Bronchial epithelial cell (primary cell): ENCODE results near the gene CCDC88C. TPM values are rescaled to one million over a fixed set of nuclear protein-coding genes. Genes with fewer than 3 reads are reported as not detected.
"Not testable (repeated sequence)": the region's sequence is repeated elsewhere in the genome, so short reads cannot be mapped to it uniquely, and the experiment has no call there.

Experiments
- DNase-seq: peaks from one replicate; pipeline ENCODE4 v3.0.0-alpha.2; 2010; ENCODE audit warnings: low read depth
- FAIRE-seq: peaks from 2 replicates; lab custom pipeline; 2011; peaks lifted over from hg19 to GRCh38; lab: Jason Lieb, UNC
- H3K27me3 ChIP-seq: 2 replicates; pipeline ENCODE4 v1.5.1; 2011; ENCODE audit warnings: low read length; ENCODE audit not compliant: control insufficient read depth, insufficient read depth
- H3K36me3 ChIP-seq: 2 replicates; pipeline ENCODE4 v1.5.1; 2011; ENCODE audit warnings: low read length; ENCODE audit not compliant: control insufficient read depth, insufficient read depth
- H3K4me3 ChIP-seq: 2 replicates; pipeline ENCODE4 v1.5.1; 2011; ENCODE audit warnings: mild to moderate bottlenecking, low read depth, low read length, control low read depth
- CTCF ChIP-seq: IDR thresholded peaks from 2 replicates; pipeline ENCODE4 v1.5.1; 2011; ENCODE audit warnings: mild to moderate bottlenecking, moderate library complexity, low read length, control low read depth, inconsistent platforms; ENCODE audit not compliant: insufficient read depth, severe bottlenecking
- total RNA-seq: library from RNA; depleted of rRNA; stranded (reverse); fragments of >200 nt; gene quantifications from 2 replicates; pipeline ENCODE4 v1.2.1, GENCODE V29; 2014

Gene CCDC88C
- total RNA-seq, 1 donor from 2014 or later = 21.3 TPM

- FAIRE-seq = no peak
- Histone ChIP-seq H3K27me3 (no peaks in the 10 kb centered on the region), H3K4me3 (no peak overlapping the region), H3K36me3 (no peaks in the 10 kb centered on the region)
- DNase-seq = no peak
- TF ChIP-seq CTCF = no peak
These were observed 21.2 kb upstream of the CCDC88C start for GRCh38 chr14:91438845-91439244.

GRCh38 chr14:91436266-91436665, 18.6 kb upstream of the CCDC88C start:
- FAIRE-seq, H3K4me3 ChIP-seq, H3K36me3 ChIP-seq: not testable (repeated sequence)

GRCh38 chr14:91429385-91429784, 11.8 kb upstream of the CCDC88C start:
- TF ChIP-seq CTCF = no peak
- Histone ChIP-seq H3K4me3 (no peak overlapping the region), H3K36me3 (no peaks in the 10 kb centered on the region), H3K27me3 (no peaks in the 10 kb centered on the region)
- no peak for FAIRE-seq
- no peak for DNase-seq

More at GRCh38 chr14:91436266-91436665, 18.6 kb upstream of the CCDC88C start:
- not testable (repeated sequence) for H3K27me3 ChIP-seq, DNase-seq

GRCh38 chr14:91428931-91429330, 11.3 kb upstream of the CCDC88C start:
- FAIRE-seq = not testable (repeated sequence)

GRCh38 chr14:91425531-91425944, 7.9 kb upstream of the CCDC88C start:
- not testable (repeated sequence) for FAIRE-seq, H3K4me3 ChIP-seq, H3K36me3 ChIP-seq, DNase-seq, H3K27me3 ChIP-seq

More at GRCh38 chr14:91428931-91429330, 11.3 kb upstream of the CCDC88C start:
- H3K27me3 ChIP-seq, H3K36me3 ChIP-seq, H3K4me3 ChIP-seq, DNase-seq: not testable (repeated sequence)

GRCh38 chr14:91424813-91425530, 7.4 kb upstream of the CCDC88C start:
- no peak for TF ChIP-seq CTCF
- DNase-seq (no peak), FAIRE-seq (no peak)
- Histone ChIP-seq H3K4me3 (no peak overlapping the region), H3K27me3 (no peaks in the 10 kb centered on the region), H3K36me3 (no peaks in the 10 kb centered on the region)

GRCh38 chr14:91420686-91421085, 3.1 kb upstream of the CCDC88C start:
- no peak for FAIRE-seq
- Histone ChIP-seq H3K4me3 (no peak overlapping the region), H3K27me3 (no peaks in the 10 kb centered on the region), H3K36me3 (no peaks in the 10 kb centered on the region)
- TF ChIP-seq CTCF = no peak
- DNase-seq = no peak
